GM12878 (cell line): ENCODE data around the gene IGSF22. TPM values are rescaled to one million over a fixed set of nuclear protein-coding genes. Genes with fewer than 3 reads are reported as not detected.

Source experiments
- ESRRA ChIP-seq: IDR thresholded peaks from 2 replicates; pipeline ENCODE4 v1.6.1; 2012; ENCODE audit warnings: mild to moderate bottlenecking, low read length, improper control_type of control experiment
- FOS ChIP-seq: IDR thresholded peaks from 3 replicates; pipeline ENCODE4 v1.6.1; 2011; ENCODE audit warnings: borderline replicate concordance; ENCODE audit not compliant: insufficient read length; ENCODE audit errors: extremely low read depth
- FOXM1 ChIP-seq: IDR thresholded peaks from 2 replicates; pipeline ENCODE4 v1.6.1; 2012; ENCODE audit warnings: low read depth, mild to moderate bottlenecking, inconsistent platforms, low read length, moderate library complexity
- LARP7 ChIP-seq: fragments of 450-650 bp; IDR thresholded peaks from 2 replicates; pipeline ENCODE4 v1.6.1; 2017; ENCODE audit warnings: mild to moderate bottlenecking
- MEF2A ChIP-seq: IDR thresholded peaks from 2 replicates; pipeline ENCODE4 v1.6.1; 2011; ENCODE audit warnings: low read depth, mild to moderate bottlenecking, low read length, moderate library complexity; ENCODE audit not compliant: insufficient read depth
- NFIC ChIP-seq: IDR thresholded peaks from 2 replicates; pipeline ENCODE4 v1.6.1; 2012; ENCODE audit warnings: low read depth, mild to moderate bottlenecking, inconsistent platforms, low read length, moderate library complexity
- NR2C1 ChIP-seq: fragments of 450-650 bp; IDR thresholded peaks from 2 replicates; pipeline ENCODE4 v1.6.1; 2017; ENCODE audit warnings: antibody characterized with exemption, mild to moderate bottlenecking, moderate library complexity
- RAD21 ChIP-seq: IDR thresholded peaks from 2 replicates; pipeline ENCODE4 v1.6.1; 2011; ENCODE audit warnings: mild to moderate bottlenecking, low read depth, low read length, moderate library complexity; ENCODE audit not compliant: insufficient read depth
- RCOR1 ChIP-seq: conservative IDR thresholded peaks from 2 replicates; pipeline ENCODE4 v1.6.1; 2012; ENCODE audit warnings: low read depth, low read length, improper control_type of control experiment
- RELA ChIP-seq: fragments of 450-650 bp; IDR thresholded peaks from 2 replicates; pipeline ENCODE4 v1.8.0; 2014; ENCODE audit warnings: borderline replicate concordance; ENCODE audit not compliant: partially characterized antibody
- RUNX3 ChIP-seq: IDR thresholded peaks from 2 replicates; pipeline ENCODE4 v1.6.1; 2012; ENCODE audit warnings: low read length, inconsistent platforms
- SUPT20H ChIP-seq: IDR thresholded peaks from 2 replicates; pipeline ENCODE4 v1.6.1; 2011; ENCODE audit warnings: low read depth, mild to moderate bottlenecking, low read length, moderate library complexity, borderline replicate concordance; ENCODE audit not compliant: control insufficient read depth
- TCF12 ChIP-seq: IDR thresholded peaks from 2 replicates; pipeline ENCODE4 v1.6.1; 2011; ENCODE audit warnings: low read depth, mild to moderate bottlenecking, low read length
- ZNF207 ChIP-seq: fragments of 450-650 bp; IDR thresholded peaks from 2 replicates; pipeline ENCODE4 v1.6.1; 2014; ENCODE audit warnings: antibody characterized with exemption, mild to moderate bottlenecking, borderline replicate concordance
- polyA plus RNA-seq, 11 experiments: library from polyadenylated mRNA; depleted of rRNA in 4 of 11; unstranded in 6 of 11; stranded (reverse) in 5 of 11; fragments of >200 nt; fragmentation: Nextera tagmentation in 4 of 11; fragmentation: Illumina TruSeq in 1 of 11; extraction: Ambion mirVana in 4 of 11; extraction: Trizol in 1 of 11; gene quantifications; 1 replicate in 1 of 11; 2 replicates in 10 of 11; pipeline versions ENCODE4 v1.2.1 to v1.2.3, GENCODE V29; 2011 to 2016; ENCODE audit warnings: inconsistent platforms in 2 of 11, missing spikeins in 2 of 11, low read depth in 1 of 11
- total RNA-seq, 4 experiments: library from RNA; depleted of rRNA in 3 of 4; stranded (reverse); fragments of >200 nt in 3 of 4; fragmentation: Illumina TruSeq in 1 of 4; extraction: Trizol in 1 of 4; gene quantifications; 2 replicates each; pipeline versions ENCODE4 v1.2.1 to v1.2.3, GENCODE V29; 2013 to 2021
- TF ChIP-seq, protein P1 (sequence below): fragments of 150-350 bp; IDR thresholded peaks from 2 replicates; pipeline ENCODE4 v1.6.1; 2016; ENCODE audit warnings: low read depth, low read length
- TF ChIP-seq, protein P2 (sequence below): fragments of 450-650 bp; IDR thresholded peaks from 2 replicates; pipeline ENCODE4 v1.6.1; 2017; ENCODE audit warnings: mild to moderate bottlenecking, moderate library complexity
- TF ChIP-seq, protein P3 (sequence below): fragments of 450-650 bp; formaldehyde crosslinking; IDR thresholded peaks from 2 replicates; pipeline ENCODE4 v1.4.0; 2020; ENCODE audit warnings: mild to moderate bottlenecking, moderate library complexity
- TF ChIP-seq, protein P4 (sequence below): IDR thresholded peaks from 2 replicates; pipeline ENCODE4 v1.6.1; 2011; ENCODE audit warnings: low read depth, low read length, improper control_type of control experiment, borderline replicate concordance

Gene IGSF22
- total and polyA plus RNA-seq, 10 of the 15 experiments (the other 5 are each of a cell fraction or from before 2014, with no cell fraction given) = 0.02 to 0.18 TPM; not detected in 8

DNA sequence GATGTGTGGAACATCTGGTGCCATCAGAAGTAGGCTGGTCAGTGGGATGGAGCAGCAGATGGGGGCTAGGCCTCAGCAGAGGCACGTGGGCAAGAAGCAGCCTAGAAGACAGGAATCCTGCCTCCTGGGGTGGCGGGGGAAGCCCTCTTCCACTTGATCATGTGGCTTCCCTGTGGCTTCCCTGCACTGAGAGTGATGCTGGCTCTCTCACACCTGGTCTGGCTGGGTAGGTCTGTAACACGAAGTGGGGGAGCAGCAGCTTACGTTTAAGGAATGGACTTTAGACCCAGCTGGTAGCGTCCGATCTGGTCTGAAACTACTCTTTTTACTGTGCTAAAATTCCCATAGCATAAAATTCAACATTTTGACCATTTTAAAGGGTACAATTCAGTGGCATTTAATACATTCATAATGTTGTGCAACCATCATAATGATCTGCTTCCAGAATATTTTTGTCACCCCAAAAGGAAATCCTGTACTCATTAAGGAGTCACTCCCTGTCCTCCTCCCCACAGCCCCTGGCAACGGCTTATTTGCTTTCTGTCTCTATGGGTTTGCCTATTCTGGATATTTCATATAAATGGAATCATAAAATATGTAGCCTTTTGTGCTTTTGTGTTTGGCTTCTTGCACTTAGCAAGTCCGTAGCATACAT, 43.9 kb upstream of the IGSF22 start (continued):
- TF ChIP-seq, protein P1, sequence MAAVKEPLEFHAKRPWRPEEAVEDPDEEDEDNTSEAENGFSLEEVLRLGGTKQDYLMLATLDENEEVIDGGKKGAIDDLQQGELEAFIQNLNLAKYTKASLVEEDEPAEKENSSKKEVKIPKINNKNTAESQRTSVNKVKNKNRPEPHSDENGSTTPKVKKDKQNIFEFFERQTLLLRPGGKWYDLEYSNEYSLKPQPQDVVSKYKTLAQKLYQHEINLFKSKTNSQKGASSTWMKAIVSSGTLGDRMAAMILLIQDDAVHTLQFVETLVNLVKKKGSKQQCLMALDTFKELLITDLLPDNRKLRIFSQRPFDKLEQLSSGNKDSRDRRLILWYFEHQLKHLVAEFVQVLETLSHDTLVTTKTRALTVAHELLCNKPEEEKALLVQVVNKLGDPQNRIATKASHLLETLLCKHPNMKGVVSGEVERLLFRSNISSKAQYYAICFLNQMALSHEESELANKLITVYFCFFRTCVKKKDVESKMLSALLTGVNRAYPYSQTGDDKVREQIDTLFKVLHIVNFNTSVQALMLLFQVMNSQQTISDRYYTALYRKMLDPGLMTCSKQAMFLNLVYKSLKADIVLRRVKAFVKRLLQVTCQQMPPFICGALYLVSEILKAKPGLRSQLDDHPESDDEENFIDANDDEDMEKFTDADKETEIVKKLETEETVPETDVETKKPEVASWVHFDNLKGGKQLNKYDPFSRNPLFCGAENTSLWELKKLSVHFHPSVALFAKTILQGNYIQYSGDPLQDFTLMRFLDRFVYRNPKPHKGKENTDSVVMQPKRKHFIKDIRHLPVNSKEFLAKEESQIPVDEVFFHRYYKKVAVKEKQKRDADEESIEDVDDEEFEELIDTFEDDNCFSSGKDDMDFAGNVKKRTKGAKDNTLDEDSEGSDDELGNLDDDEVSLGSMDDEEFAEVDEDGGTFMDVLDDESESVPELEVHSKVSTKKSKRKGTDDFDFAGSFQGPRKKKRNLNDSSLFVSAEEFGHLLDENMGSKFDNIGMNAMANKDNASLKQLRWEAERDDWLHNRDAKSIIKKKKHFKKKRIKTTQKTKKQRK = no peak
- TF ChIP-seq MEF2A (peak; percentile 36; the same call in 1 of the 2 replicates), RELA (peak; percentile 60), FOXM1 (0 out of 2 replicates have a peak, but pooled peaks have one; percentile 55), LARP7 (peak; percentile 46; the same call in 1 of the 2 replicates), ZNF207 (no peak), NFIC (peak; percentile 69), SUPT20H (no peak), NR2C1 (no peak), RCOR1 (no peak), TCF12 (peak; percentile 96), ESRRA (peak; percentile 30; the same call in 1 of the 2 replicates), RUNX3 (peak; percentile 72), FOS (no peak), RAD21 (no peak)
- TF ChIP-seq, protein P2, sequence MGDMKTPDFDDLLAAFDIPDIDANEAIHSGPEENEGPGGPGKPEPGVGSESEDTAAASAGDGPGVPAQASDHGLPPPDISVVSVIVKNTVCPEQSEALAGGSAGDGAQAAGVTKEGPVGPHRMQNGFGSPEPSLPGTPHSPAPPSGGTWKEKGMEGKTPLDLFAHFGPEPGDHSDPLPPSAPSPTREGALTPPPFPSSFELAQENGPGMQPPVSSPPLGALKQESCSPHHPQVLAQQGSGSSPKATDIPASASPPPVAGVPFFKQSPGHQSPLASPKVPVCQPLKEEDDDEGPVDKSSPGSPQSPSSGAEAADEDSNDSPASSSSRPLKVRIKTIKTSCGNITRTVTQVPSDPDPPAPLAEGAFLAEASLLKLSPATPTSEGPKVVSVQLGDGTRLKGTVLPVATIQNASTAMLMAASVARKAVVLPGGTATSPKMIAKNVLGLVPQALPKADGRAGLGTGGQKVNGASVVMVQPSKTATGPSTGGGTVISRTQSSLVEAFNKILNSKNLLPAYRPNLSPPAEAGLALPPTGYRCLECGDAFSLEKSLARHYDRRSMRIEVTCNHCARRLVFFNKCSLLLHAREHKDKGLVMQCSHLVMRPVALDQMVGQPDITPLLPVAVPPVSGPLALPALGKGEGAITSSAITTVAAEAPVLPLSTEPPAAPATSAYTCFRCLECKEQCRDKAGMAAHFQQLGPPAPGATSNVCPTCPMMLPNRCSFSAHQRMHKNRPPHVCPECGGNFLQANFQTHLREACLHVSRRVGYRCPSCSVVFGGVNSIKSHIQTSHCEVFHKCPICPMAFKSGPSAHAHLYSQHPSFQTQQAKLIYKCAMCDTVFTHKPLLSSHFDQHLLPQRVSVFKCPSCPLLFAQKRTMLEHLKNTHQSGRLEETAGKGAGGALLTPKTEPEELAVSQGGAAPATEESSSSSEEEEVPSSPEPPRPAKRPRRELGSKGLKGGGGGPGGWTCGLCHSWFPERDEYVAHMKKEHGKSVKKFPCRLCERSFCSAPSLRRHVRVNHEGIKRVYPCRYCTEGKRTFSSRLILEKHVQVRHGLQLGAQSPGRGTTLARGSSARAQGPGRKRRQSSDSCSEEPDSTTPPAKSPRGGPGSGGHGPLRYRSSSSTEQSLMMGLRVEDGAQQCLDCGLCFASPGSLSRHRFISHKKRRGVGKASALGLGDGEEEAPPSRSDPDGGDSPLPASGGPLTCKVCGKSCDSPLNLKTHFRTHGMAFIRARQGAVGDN = peak; percentile 88
- TF ChIP-seq, protein P3, sequence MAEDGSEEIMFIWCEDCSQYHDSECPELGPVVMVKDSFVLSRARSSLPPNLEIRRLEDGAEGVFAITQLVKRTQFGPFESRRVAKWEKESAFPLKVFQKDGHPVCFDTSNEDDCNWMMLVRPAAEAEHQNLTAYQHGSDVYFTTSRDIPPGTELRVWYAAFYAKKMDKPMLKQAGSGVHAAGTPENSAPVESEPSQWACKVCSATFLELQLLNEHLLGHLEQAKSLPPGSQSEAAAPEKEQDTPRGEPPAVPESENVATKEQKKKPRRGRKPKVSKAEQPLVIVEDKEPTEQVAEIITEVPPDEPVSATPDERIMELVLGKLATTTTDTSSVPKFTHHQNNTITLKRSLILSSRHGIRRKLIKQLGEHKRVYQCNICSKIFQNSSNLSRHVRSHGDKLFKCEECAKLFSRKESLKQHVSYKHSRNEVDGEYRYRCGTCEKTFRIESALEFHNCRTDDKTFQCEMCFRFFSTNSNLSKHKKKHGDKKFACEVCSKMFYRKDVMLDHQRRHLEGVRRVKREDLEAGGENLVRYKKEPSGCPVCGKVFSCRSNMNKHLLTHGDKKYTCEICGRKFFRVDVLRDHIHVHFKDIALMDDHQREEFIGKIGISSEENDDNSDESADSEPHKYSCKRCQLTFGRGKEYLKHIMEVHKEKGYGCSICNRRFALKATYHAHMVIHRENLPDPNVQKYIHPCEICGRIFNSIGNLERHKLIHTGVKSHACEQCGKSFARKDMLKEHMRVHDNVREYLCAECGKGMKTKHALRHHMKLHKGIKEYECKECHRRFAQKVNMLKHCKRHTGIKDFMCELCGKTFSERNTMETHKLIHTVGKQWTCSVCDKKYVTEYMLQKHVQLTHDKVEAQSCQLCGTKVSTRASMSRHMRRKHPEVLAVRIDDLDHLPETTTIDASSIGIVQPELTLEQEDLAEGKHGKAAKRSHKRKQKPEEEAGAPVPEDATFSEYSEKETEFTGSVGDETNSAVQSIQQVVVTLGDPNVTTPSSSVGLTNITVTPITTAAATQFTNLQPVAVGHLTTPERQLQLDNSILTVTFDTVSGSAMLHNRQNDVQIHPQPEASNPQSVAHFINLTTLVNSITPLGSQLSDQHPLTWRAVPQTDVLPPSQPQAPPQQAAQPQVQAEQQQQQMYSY (CRISPR knock-in tag) = no peak
- TF ChIP-seq, protein P4, sequence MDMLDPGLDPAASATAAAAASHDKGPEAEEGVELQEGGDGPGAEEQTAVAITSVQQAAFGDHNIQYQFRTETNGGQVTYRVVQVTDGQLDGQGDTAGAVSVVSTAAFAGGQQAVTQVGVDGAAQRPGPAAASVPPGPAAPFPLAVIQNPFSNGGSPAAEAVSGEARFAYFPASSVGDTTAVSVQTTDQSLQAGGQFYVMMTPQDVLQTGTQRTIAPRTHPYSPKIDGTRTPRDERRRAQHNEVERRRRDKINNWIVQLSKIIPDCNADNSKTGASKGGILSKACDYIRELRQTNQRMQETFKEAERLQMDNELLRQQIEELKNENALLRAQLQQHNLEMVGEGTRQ = peak; percentile 61; the same call in 1 of the 2 replicates
